ENCODE results near the gene IPO11. TPM values are rescaled to one million over a fixed set of nuclear protein-coding genes. Genes with fewer than 3 reads are reported as not detected.
"Not testable (repeated sequence)": the region's sequence is repeated elsewhere in the genome, so short reads cannot be mapped to it uniquely, and the experiment has no call there.

Gene IPO11
- polyA plus RNA-seq, 3 donors: 38.3 to 41.5 (median 38.3) TPM

DNA sequence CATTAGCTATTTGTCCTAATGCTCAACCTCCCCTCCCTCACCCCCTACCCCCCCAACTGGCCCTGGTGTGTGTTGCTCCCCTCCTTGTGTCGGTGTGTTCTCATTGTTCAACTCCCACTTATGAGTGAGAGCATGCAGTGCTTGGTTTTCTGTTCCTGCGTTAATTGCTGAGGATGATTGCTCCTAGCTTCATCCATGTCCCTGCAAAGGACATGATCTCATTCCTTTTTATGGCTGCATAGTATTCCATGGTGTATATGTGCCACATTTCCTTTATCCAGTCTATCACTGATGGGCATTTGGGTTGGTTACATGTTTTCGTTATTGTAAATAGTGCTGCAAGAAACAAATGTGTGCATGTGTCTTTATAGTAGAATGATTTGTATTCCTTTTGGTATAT, 153.2 kb downstream of the IPO11 start:
- DNase-seq (ENCODE audit: low read depth in 3 of 3, low spot score in 2 of 3): not testable (repeated sequence)

DNA sequence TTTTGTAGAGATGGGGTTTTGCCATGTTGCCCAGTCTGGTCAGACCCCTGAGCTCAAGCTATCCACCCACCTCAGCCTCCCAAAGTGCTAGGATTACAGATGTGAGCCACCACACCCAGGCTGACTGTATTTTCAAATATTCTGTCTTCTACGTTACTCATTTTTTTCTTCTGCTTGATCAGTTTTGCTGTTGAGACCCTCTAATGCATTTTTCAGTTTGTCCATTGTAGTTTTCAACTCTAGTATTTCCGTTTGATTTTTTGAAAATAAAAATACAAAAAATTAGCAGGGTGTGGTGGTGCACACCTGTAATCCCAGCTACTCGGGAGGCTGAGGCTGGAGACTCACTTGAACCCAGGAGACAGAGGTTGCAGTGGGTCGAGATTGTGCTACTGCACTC, 155.6 kb downstream of the IPO11 start:
- no peak for DNase-seq (ENCODE audit: low read depth in 3 of 3, low spot score in 2 of 3)

DNA sequence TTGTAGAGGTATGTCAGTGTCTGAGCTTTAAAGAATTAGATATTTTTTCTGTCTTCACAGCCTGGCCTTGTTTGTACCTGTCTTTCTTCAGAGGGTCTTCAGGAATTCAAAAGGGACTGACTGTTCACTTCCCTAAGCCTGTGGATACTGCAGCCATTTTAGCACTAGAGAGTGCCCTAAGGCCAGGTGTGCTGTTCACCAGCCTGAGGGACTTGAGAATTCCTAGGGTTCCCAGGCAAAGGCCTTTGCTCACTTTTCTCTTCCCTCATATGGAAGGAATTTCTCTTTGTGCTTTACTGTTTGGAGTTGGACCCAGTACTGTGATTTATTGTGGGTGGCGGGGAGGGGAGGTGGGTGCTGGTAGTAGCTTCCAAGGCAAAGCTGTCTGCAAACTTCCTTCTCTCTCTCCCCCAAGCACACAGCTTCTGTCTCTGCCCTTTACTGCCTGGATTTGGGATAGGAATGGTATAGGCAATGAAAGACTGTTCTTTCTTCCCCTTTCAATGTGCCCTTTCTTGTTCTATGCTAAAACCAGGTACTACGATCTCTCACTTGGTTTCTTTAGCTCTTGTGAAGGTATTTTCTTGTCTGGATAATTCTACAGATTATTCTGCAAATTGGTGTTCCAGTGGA, 156.4 kb downstream of the IPO11 start:
- no peak for DNase-seq (ENCODE audit: low read depth in 3 of 3, low spot score in 2 of 3)

DNA sequence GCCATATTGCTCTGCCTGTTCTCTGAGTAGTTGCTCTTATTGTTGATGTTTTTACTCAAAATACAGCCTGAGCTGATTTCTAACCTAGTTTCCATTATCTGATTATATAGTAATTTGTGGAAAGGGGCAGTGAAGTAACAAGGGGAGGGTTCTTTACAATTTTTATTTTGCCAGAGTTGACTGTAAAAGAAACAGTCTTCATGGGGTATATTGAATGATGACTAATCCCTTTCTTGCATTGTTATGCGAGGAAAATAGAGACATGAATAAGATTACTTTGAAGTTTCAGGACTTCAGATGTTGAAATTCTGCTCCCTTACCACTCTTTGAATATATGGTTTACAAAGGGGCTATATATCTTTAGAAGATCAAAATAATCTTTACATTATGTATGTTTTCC, 156.9 kb downstream of the IPO11 start:
- DNase-seq (ENCODE audit: low read depth in 3 of 3, low spot score in 2 of 3): no peak

DNA sequence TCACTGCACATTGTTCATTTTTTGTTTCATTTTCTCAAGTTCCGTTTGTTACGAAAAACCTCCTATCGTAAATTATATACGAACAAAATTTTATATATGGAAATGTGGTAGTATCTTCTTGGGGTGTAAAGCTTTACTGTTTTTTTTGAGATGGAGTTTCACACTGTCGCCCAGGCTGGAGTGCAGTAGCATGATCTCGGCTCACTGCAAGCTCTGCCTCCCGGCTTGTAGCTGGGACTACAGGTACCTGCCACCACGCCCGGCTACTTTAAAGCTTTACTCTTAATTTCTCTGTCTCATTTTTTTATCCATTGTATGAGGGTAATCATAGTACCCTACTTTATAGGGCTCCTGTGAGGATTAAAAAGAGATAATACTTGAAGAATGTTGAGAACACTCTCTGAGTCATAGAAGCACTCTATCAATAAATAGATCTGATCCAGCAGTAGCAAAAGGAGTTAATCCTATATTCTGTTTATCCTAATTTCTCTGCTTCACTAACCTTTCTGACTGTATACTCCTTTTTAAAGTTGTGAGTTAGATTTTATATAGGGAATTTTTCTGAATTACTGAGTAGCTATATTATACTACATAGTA, 160.5 kb downstream of the IPO11 start:
- no peak for DNase-seq (ENCODE audit: low read depth in 3 of 3, low spot score in 2 of 3)

DNA sequence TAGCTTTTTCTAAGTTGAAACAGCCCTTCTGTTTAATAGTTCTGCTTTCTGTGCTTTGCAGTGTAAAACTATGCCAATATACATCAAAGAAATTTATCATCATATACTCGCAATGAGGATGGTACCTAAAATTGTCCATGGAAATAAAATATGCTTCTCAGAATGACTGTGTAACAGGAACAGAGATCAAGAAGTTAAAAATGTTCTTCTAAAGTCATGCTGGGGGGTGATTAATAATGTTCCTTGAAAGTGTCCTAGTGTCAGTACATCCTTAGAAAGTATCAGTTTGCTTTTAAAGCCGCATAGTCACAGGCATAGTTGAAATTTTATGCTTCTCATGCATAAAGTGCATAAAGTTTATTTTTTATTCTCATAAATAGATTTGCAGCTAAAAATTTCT, 162.0 kb downstream of the IPO11 start:
- DNase-seq (ENCODE audit: low read depth in 3 of 3, low spot score in 2 of 3): no peak

DNA sequence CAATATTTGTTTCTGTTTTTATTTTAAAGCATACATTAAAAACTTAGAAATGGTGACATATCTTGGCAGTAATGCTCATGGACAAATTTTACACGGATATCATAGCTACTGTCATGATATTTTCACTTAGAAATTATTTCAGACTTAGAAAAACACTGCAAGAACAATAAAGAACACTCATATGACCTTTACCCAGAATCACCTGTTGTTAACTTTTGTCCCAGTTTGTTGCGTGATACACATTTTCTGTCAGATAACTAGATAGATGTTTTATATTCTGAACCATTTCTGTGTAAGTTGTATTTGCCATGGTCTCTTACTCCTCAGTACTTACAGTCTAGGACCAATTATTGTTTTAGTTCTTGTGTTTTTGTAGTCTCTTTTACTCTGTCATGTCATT, 162.5 kb downstream of the IPO11 start:
- DNase-seq (ENCODE audit: low read depth in 3 of 3, low spot score in 2 of 3): no peak

DNA sequence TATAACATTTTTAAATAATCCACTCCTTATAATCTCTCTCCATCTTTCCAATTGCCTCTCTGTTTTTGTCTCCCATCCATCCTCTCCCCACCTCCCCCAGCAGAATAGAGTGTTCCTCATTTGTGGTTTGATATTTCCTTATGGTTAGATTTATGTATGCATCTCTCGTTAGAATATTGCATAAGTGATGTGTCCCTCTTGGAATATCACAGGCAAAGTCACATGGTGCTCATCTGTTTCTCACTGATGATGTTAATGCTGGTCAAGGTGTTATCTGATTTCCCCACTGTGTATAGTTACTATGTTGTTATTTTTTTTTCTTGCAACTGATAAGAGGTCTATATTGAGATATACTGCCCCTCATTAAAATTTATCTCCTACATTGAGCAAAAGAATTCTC, 162.9 kb downstream of the IPO11 start:
- no peak for DNase-seq (ENCODE audit: low read depth in 3 of 3, low spot score in 2 of 3)

DNA sequence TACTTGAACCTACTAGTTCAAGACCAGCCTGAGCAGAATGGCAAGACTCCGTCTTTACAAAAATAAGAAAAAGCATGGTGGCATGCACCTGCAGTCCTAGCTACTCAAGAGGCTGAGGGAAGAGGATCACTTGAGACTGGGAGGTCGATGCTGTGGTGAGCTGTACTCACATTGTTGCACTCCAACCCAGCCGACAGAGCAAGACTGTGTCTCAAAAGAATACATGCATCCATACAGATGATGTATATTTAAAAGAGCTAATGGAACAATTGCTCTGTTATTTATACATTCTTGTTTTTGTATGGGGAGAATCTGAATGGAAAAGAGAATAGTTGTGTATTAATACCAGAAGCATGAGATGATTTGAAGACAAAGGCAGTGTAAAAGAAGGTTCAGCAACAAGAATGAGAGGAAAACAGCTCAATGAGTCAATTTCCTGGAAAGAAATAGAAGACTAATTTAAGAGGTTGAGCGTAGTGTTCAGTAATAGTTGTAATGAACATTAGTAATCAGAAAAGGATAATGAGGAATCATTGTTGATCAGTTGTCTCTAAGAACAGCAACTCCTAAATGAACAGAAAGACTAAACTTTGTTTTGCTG, 164.1 kb downstream of the IPO11 start:
- no peak for DNase-seq (ENCODE audit: low read depth in 3 of 3, low spot score in 2 of 3)

DNA sequence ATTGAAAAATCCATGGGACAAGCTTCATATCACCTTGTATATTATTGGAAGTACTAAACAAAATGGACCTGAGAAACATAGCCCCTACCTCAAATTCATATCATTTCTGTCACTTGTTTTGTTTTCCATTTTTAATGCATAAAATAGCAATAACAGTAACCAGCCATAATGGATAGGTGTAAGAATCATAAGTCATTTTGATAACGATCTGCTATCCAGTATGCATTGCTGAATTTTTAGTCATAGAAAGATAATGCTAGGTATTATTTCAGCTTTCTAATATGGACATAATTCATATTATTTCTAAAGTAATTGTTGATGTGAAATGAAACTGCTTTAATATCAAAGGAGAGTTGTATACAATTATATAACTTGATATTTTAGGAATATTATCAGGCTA, 164.9 kb downstream of the IPO11 start:
- DNase-seq (ENCODE audit: low read depth in 3 of 3, low spot score in 2 of 3): no peak

DNA sequence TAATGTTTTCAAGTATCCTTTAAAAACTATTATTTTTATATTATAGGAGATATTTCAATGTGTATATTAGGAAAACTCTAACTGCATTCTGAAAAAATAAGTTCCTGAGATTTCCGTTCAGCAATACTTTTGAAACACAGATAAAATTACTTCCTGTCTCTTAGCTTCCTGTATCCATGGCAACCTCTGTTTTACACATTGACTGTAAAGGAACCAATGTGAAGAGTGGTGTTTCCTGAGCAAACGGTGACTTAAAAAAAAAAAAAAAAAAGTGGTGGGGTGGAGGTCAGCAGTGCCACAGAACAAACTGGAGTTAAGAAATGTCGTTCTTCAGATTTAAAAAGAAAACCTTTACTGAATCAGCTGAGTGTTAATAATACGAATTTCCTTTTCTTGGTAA, 166.0 kb downstream of the IPO11 start, which contains the start of gene LRRC70:
Gene LRRC70, plus strand, starts transcription at position 280 of the 400 bp plus-strand sequence. CDS start 620 bp downstream, outside the sequence.
- DNase-seq (ENCODE audit: low read depth in 3 of 3, low spot score in 2 of 3): peak in 2 of 3 donors; percentile 5 to 19

DNA sequence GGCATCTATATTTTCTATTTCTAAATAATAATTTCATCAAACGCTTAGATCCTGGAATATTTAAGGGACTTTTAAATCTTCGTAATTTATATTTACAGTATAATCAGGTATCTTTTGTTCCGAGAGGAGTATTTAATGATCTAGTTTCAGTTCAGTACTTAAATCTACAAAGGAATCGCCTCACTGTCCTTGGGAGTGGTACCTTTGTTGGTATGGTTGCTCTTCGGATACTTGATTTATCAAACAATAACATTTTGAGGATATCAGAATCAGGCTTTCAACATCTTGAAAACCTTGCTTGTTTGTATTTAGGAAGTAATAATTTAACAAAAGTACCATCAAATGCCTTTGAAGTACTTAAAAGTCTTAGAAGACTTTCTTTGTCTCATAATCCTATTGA, 167.2 kb downstream of the IPO11 start:
- DNase-seq (ENCODE audit: low read depth in 3 of 3, low spot score in 2 of 3): no peak

DNA sequence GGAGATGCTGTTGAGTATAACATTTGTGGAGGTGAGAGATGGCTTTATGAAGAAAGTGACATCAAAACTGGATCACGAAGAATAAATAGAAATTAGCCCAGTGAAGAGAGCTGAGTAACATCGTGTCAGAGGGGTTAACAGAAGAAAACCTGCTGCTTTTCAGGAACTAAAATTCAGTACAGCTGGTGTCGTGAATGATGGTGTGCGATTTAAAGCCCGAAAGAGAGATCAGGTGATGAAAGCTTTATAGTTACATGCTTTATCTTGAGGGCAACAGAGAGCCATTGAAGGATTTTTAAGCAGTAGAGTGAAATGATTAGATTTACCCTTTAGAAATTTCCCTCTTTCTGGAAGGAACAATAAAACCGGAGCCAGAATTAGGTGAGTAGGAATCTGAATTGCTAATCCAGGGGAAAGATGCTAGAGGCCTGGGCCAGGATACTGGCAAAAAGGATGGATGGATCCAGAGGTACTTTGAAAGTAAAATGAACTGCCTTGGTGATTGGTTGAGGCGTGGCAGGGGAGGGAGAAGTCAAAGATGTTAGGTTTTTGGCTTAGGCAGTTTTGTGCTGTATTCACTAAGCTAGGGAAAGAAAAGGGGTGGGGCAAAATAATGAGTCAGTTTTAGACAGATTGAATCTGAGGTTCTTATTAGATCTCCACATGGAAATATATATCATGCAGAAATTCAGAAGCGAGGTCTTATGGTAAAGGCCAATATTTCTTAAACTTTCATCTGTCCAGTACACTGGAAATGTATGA, 169.5 kb downstream of the IPO11 start:
- no peak for DNase-seq (ENCODE audit: low read depth in 3 of 3, low spot score in 2 of 3)

DNA sequence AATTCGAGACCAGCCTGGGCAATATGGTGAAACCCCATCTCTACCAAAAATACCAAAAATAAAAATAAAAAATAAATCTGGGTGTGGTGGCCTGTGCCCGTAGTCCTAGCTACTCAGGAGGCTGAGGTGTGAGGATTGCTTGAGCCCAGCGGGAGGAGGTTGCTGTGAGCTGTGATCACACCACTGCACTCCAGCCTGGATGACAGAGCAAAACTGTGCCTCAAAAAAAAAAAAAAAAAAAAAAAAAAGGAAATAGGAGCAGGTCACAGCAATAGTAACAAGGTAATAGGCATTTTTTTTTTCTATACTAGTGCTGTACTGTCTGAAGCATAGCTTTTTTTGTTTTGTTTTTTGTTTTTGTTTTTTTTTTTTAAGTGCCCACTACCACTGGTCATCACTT, 171.8 kb downstream of the IPO11 start:
- no peak for DNase-seq (ENCODE audit: low read depth in 3 of 3, low spot score in 2 of 3)

DNA sequence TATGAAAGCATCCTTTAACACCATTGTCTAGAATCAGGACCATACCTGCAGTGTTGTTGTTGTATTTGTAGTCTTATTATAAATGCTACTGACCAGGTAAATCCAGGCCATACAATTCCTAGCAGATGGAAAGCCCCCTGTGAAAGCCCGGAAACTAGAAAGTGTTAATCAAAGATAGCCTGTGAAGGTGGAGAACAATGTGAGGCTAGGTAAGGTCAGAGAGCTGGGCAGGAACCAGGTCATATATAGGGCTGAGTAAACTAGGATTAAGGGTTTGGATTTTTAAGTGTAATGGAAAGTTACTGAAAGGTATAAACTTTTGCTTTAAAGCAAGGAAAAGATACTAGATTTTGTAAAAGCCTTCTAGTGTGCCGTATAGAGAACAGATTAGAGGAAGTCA, 172.7 kb downstream of the IPO11 start:
- no peak for DNase-seq (ENCODE audit: low read depth in 3 of 3, low spot score in 2 of 3)

DNA sequence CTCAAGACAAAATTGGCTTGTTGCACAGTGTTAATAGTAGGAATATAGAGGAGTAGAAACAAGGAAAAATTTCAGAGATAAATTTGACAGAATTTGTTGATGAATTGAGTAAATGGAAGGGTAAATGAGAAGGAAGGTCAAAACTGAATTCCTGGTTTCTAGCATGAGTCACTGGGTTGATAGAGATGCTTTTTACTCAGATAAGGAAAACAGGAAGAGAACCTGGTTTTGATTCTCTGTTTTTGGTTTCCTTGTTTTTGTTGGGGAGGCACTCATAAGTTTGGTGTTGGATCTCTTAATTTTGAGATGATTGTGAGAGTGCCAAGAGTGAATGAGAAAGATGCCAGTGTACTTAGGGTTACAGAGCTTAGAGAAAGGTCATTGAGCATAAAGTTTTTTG, 173.2 kb downstream of the IPO11 start:
- DNase-seq (ENCODE audit: low read depth in 3 of 3, low spot score in 2 of 3): no peak

DNA sequence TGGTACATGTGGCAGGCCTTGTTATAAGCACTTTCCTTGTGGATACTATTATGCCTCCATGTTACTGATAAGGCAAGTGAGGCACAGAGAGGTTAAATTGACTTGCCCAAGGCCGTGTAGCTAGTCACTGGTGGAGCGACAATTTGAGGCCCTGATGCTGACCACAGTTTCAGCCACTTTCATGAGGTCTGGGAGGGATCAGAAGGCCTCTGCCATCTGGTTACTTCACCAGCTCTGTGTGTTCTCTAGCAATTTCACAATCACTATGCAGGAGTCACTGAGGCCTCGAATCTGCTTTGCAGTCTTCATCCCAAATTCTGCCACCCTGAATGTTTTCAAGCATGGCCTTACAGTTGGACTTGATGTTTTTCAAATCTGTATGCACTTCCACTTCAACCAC, 175.2 kb downstream of the IPO11 start:
- DNase-seq (ENCODE audit: low read depth in 3 of 3, low spot score in 2 of 3): no peak

DNA sequence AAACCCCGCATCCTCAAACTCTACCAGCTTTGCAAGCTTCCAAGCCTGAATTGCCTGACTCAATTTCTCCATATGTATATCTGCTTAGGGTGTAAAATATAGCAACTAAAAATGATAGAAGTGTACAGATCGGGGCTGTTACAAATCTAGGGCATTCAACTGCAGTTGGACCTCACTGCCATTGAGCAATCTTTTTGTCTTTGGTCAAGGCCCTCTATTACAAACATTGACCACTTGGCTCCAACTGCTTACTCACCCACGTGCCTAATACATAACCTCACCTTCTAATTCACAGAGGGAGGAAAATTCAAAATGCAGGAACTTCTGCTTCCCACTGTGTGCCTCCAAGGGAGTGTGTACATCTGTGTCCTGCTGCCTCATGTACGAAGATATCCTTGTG, 176.1 kb downstream of the IPO11 start:
- no peak for DNase-seq (ENCODE audit: low read depth in 3 of 3, low spot score in 2 of 3)

DNA sequence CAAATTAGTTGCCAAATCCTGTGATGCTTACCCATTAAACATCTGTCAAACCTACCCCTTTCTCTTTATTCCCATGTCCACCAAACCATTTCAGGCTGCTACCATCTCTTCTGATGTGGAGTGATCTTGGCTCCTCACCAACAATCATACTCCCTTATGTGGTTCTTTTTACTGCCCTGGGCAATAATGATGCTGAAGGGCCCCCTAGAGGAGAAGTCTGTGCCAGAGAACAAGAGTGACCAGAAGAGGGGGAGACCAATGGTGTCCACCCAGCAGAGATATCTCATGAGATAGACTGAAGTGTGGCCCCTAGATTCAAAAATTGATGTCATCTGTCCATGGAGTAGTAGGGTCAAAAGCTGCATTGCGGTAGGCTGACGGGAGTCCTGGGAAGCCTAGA, 176.9 kb downstream of the IPO11 start:
- DNase-seq (ENCODE audit: low read depth in 3 of 3, low spot score in 2 of 3): no peak

DNA sequence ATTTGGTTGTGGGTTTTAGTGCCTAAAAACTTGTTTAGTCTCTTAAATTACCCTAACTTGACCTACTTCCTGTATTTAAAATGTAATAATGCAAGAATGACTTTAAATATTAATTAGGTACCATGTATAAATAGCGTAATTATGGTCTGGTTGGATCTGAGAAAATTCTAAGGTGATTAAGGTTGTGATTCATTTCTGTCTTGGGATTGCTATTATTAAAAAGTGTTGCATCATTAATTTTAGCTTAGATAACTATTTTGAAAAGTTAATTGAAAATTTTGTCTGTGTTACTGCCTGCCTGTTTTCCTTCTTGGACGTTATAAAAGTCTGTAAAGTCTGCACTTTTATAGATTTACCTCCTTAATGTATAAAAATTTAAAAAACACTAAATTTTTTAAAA, 177.8 kb downstream of the IPO11 start:
- DNase-seq (ENCODE audit: low read depth in 3 of 3, low spot score in 2 of 3): no peak

DNA sequence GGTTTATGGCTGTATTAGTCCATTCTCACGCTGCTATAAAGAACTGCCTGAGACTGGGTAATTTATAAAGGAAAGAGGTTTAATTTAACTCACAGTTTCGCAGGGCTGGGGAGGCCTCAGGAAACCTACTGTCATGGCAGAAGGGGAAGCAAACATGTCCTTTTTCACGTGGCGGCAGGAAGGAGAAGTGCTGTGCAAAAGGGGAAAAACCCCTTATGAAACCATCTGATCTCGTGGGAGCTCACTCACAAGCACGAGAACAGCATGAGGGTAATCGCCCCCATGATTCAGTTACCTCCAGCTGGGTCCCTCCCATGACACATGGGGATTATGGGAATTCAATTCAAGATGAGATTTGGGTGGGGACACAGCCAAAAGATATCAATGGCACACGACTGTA, 180.0 kb downstream of the IPO11 start:
- DNase-seq (ENCODE audit: low read depth in 3 of 3, low spot score in 2 of 3): no peak

DNA sequence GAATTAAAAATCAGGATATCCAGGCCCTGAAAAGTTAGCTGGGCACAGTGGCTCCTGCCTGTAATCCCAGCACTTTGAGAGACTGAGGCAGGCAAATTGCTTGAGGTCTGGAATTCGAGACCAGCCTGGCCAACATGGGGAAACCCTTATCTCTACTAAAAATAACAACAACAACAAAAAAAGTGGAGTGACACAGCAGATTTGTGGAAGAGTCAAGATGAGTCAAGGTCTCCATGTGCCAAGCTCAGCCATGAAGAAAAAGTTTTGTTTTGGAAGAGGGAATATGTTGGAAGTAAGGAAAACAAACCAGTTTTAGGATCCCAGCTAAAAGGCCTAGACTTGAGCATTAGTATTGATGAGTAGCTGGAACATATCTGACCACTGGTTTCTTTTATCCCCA, 180.8 kb downstream of the IPO11 start:
- DNase-seq (ENCODE audit: low read depth in 3 of 3, low spot score in 2 of 3): no peak

All from right renal cortex interstitium (tissue), 3 donors.